Thyroid gland (tissue), 4 donors: ENCODE results near the gene GRM2. TPM values are rescaled to one million over a fixed set of nuclear protein-coding genes. Genes with fewer than 3 reads are reported as not detected.
A peak's percentile ranks its signal among the peaks of the same experiment; 100 is the strongest.

Experiments used
- DNase-seq, 2 donors: peaks; one replicate each; pipeline ENCODE4 v3.0.0-alpha.2; 2019
- H3K27ac ChIP-seq, 3 donors: fragments of 200-600 bp; sonication (generic); 1 replicate in 2 of 3; 2 replicates in 1 of 3; pipeline ENCODE4 v1.5.1; 2016 to 2019; ENCODE audit warnings: mild to moderate bottlenecking in 1 of 3, moderate library complexity in 1 of 3
- H3K27me3 ChIP-seq: fragments of 200-600 bp; sonication (generic); one replicate; pipeline ENCODE4 v1.5.1; 2019
- H3K36me3 ChIP-seq, 2 donors: fragments of 200-600 bp; sonication (generic); one replicate each; pipeline ENCODE4 v1.5.1; 2016 to 2019
- H3K4me1 ChIP-seq, 2 donors: fragments of 200-600 bp; sonication (generic); one replicate each; pipeline ENCODE4 v1.5.1; 2017 to 2019
- H3K4me3 ChIP-seq, 3 donors: fragments of 200-600 bp; sonication (generic); replicated peaks in 1 of 3; 1 replicate in 2 of 3; 2 replicates in 1 of 3; pipeline ENCODE4 v1.5.1; 2016; ENCODE audit warnings: mild to moderate bottlenecking in 1 of 3
- H3K9me3 ChIP-seq: fragments of 200-600 bp; sonication (generic); one replicate; pipeline ENCODE4 v1.5.1; 2017
- POLR2A ChIP-seq, 2 donors: fragments of 450-650 bp; IDR thresholded peaks; one replicate each; pipeline ENCODE4 v1.6.1; 2017; ENCODE audit warnings: antibody characterized with exemption in 2 of 2, mild to moderate bottlenecking in 2 of 2, moderate library complexity in 1 of 2
- WGBS, 2 donors: methylation state at CpG; one replicate each; pipeline ENCODE4 v1.1.5; 2017; 5-methylcytosine and 5-hydroxymethylcytosine counted together
- intact Hi-C: fragments of 100-400 bp; cut with DNase I; formaldehyde crosslinking; loops from one replicate; pipeline ENCODE4 v1.15.1; 2023
- total RNA-seq, 4 donors: library from RNA; depleted of rRNA; stranded (reverse); fragments of >200 nt; gene quantifications; one replicate each; pipeline ENCODE4 v1.2.3, GENCODE V29; 2016
- TF ChIP-seq, protein P1 (sequence below), 6 experiments: fragments of 200-600 bp in 3 of 6; fragments of 450-650 bp in 3 of 6; sonication (generic) in 3 of 6; IDR thresholded peaks; one replicate each; pipeline ENCODE4 v1.5.1; 2016 to 2019; ENCODE audit warnings: antibody characterized with exemption in 6 of 6, mild to moderate bottlenecking in 2 of 6, inconsistent platforms in 1 of 6, moderate library complexity in 1 of 6

GRM2 gene
- total RNA-seq, 4 donors from 2014 or later: 0.20 to 0.81 (median 0.45) TPM; not detected in 1

DNA sequence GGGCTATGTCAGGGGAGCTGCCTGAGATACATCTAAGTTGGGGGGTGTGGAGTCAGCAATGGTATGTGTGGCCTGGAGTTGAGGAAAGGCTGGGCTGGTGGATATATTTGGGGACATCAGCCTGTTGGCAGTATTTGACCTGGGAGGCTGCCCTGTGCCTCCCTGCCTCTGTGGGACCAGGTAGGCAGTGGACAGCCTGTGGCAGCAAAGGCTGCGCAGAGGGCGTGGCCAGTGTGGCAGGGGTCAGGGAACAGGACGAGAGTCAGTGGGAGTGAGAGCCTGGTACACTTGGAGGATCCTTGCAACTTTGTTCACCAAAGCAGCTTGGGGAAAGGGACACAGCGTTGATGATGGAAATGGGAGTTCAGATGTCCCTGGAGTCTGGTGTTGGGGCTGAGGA lies 20.8 kb upstream of the GRM2 start:
- no peak for DNase-seq
- Histone ChIP-seq H3K27me3 (no peaks in the 10 kb centered on the region), H3K4me3 (no peak overlapping the region), H3K9me3 (no peaks in the 10 kb centered on the region), H3K4me1 (peaks cover 0 to 39% of the 10 kb centered on the region in 2 donors), H3K27ac (peak overlapping the region; percentile 37 to 82 (median 51)), H3K36me3 (peaks cover 8 to 14% of the 10 kb centered on the region in 2 donors)
- no peak for TF ChIP-seq POLR2A (IDR thresholded peaks at IDR 0.05)
- TF ChIP-seq, protein P1, sequence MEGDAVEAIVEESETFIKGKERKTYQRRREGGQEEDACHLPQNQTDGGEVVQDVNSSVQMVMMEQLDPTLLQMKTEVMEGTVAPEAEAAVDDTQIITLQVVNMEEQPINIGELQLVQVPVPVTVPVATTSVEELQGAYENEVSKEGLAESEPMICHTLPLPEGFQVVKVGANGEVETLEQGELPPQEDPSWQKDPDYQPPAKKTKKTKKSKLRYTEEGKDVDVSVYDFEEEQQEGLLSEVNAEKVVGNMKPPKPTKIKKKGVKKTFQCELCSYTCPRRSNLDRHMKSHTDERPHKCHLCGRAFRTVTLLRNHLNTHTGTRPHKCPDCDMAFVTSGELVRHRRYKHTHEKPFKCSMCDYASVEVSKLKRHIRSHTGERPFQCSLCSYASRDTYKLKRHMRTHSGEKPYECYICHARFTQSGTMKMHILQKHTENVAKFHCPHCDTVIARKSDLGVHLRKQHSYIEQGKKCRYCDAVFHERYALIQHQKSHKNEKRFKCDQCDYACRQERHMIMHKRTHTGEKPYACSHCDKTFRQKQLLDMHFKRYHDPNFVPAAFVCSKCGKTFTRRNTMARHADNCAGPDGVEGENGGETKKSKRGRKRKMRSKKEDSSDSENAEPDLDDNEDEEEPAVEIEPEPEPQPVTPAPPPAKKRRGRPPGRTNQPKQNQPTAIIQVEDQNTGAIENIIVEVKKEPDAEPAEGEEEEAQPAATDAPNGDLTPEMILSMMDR (IDR thresholded peaks at IDR 0.05): no peak
- intact Hi-C loops: no loop called here
- 72 to 87% methylated on average over 4 of the region's 4 CpGs for whole genome bisulfite sequencing, 2 donors

DNA sequence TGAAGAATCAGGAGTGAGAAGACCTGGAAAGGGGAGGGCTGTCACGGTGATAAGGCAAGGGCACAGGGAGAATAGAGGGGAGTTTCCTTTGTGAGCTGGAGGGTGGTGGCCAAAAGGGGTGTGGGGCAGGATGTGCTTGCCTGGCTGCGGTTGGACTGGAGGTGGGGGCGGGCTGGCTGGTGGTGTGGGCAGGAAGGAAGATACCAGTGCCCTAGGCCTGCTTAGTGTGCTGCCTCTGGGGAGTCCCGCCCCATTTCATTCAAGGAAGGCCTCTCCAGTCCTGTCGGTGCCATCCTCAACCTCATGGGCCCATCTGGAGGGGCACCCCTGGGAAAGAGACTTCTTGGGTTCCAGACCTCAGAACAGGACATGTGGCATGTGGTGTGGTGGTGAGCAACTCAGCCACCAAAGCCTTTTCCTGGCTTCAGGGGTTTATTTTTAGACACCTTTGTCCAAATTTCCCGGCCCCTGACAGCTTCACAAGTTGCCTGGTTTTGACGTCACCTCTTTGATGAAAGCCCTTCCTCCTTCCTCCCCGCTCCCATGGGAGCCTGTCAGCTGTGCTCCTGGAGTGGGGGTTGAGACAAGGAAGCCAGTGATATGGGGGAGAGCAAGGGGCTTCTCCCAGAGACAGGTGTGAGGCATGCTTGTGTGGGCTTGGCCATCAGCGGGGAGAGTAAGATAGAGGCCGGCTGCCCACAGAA lies 20.2 kb upstream of the GRM2 start:
- peak; percentile 25 to 47 for DNase-seq
- Histone ChIP-seq H3K9me3 (no peaks in the 10 kb centered on the region), H3K4me3 (no peak overlapping the region), H3K27ac (peak overlapping the region; percentile 37 to 82 (median 51)), H3K27me3 (no peaks in the 10 kb centered on the region), H3K4me1 (peaks cover 0 to 37% of the 10 kb centered on the region in 2 donors), H3K36me3 (peaks cover 8 to 14% of the 10 kb centered on the region in 2 donors)
- 67 to 68% methylated on average over 8 to 10 of the region's 10 CpGs for WGBS, 2 donors
- TF ChIP-seq, protein P1 (IDR thresholded peaks at IDR 0.05): no peak
- no peak for TF ChIP-seq POLR2A (IDR thresholded peaks at IDR 0.05)
- intact Hi-C loops: no loop called here

DNA sequence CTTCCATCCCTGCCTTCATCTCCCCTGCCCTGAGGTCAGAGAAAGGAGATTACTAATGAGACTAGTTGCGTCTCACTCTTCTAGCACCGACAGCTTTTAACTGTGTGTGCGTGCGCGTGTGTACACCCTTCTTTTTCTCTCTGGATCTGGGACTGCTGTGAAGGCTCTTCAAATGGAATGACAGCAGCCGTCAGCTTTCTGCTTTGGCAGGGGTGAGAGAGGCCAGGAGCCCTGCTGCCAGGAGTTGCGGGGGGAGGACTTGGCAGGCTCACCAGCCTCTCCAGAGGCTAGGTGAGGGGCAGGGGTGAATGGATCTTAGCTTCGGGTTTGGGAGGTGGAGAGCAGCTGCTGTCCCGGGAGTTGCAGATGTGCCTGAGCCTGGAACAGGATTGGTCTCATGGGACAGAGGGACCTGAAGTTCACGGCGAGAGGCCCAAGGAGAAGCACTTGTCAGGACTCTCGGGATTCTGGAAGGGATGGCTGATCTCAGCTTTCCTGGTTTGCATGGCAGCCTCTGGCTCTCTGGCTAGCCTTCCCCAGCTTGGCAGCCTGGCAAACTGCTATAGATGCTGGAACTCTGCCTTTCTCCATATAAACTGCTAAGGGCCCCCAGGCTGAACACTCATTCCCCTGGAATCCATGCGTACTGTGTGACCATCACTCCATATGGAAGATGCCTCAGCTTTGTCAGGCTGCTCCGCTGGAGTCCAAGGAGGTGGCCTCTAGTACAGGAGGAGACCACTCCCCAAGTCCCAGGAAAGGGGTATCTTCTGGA lies 19.2 kb upstream of the GRM2 start:
- Histone ChIP-seq H3K27ac (peak overlapping the region; percentile 37 to 70 (median 39)), H3K36me3 (peaks cover 8 to 14% of the 10 kb centered on the region in 2 donors)
- WGBS, 2 donors: 83 to 85% methylated on average over 12 to 13 of the region's 14 CpGs

DNA sequence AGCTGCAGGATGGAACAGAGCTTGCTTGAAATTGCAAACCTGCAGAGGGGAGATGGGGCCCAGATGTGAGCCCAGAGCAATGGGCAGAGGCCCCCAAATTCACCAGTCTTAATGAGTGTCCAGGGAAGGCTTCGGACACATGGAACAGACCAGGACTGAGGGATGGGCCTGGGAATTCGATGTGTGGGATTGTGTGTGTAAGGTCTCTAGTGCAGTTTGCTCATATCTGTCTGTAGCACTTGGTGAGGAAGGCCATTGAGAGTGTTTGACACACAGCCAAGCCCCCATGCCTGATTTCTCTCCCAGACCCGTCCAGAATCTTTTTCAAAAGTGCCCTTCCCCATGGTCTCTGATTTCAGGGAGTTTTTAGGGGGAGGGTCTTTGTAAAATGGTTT lies 18.7 kb upstream of the GRM2 start:
- peak overlapping the region in 1 of 3 donors; percentile 70 for H3K27ac ChIP-seq
- intact Hi-C loops: no loop called here
- H3K36me3 ChIP-seq: peaks cover 8 to 14% of the 10 kb centered on the region in 2 donors

More for the DNA sequence above, 19.2 kb upstream of the GRM2 start:
- TF ChIP-seq, protein P1 (IDR thresholded peaks at IDR 0.05): no peak
- no peak for TF ChIP-seq POLR2A (IDR thresholded peaks at IDR 0.05)
- no peak overlapping the region for H3K4me3 ChIP-seq
- H3K27me3 ChIP-seq: no peaks in the 10 kb centered on the region
- H3K9me3 ChIP-seq: no peaks in the 10 kb centered on the region
- DNase-seq: no peak
- intact Hi-C loops: no loop called here
- peaks cover 0 to 29% of the 10 kb centered on the region in 2 donors for H3K4me1 ChIP-seq

More for the DNA sequence above, 18.7 kb upstream of the GRM2 start:
- Histone ChIP-seq H3K4me1 (peaks cover 0 to 29% of the 10 kb centered on the region in 2 donors), H3K4me3 (no peak overlapping the region), H3K27me3 (no peaks in the 10 kb centered on the region), H3K9me3 (no peaks in the 10 kb centered on the region)
- 86 to 88% methylated on average over 2 to 3 of the region's 3 CpGs for WGBS, 2 donors
- DNase-seq: no peak
- TF ChIP-seq POLR2A (IDR thresholded peaks at IDR 0.05): no peak
- TF ChIP-seq, protein P1 (IDR thresholded peaks at IDR 0.05): no peak
